ENCODE measurements around the gene FBXO22. TPM values are rescaled to one million over a fixed set of nuclear protein-coding genes. Genes with fewer than 3 reads are reported as not detected.

FBXO22 gene
- total and polyA plus RNA-seq, 12 donors = 3.8 to 23.4 (median 18.4) TPM

GRCh38 chr15:75943246-75943645 is 39.6 kb downstream of the FBXO22 start:
- intact Hi-C loops (cut with DNase I) = no loop called here
- ATAC-seq (no peak), DNase-seq (no peak)
- Histone ChIP-seq H3K9me3 (peaks cover 0 to 16% (median 0%) of the 10 kb centered on the region in 11 donors), H3K27ac (no peak overlapping the region), H3K27me3 (peaks cover 0 to 28% (median 4%) of the 10 kb centered on the region in 7 donors), H3K4me1 (no peaks in the 10 kb centered on the region), H3K36me3 (peaks cover 0 to 6% (median 0%) of the 10 kb centered on the region in 9 donors), H3K4me3 (no peak overlapping the region)
- WGBS, 2 donors = 74 to 77% methylated on average over 5 of the region's 5 CpGs
- TF ChIP-seq, protein P1, sequence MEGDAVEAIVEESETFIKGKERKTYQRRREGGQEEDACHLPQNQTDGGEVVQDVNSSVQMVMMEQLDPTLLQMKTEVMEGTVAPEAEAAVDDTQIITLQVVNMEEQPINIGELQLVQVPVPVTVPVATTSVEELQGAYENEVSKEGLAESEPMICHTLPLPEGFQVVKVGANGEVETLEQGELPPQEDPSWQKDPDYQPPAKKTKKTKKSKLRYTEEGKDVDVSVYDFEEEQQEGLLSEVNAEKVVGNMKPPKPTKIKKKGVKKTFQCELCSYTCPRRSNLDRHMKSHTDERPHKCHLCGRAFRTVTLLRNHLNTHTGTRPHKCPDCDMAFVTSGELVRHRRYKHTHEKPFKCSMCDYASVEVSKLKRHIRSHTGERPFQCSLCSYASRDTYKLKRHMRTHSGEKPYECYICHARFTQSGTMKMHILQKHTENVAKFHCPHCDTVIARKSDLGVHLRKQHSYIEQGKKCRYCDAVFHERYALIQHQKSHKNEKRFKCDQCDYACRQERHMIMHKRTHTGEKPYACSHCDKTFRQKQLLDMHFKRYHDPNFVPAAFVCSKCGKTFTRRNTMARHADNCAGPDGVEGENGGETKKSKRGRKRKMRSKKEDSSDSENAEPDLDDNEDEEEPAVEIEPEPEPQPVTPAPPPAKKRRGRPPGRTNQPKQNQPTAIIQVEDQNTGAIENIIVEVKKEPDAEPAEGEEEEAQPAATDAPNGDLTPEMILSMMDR (IDR thresholded peaks at IDR 0.05) = no peak

GRCh38 chr15:75943713-75944215 is 40.1 kb downstream of the FBXO22 start:
- ATAC-seq = no peak
- Histone ChIP-seq H3K36me3 (peaks cover 0 to under 1% (median 0%) of the 10 kb centered on the region in 9 donors), H3K4me3 (no peak overlapping the region), H3K27ac (no peak overlapping the region), H3K4me1 (no peaks in the 10 kb centered on the region), H3K27me3 (peaks cover 0 to 34% (median 7%) of the 10 kb centered on the region in 7 donors), H3K9me3 (peaks cover 0 to 16% (median 0%) of the 10 kb centered on the region in 11 donors)
- DNase-seq = no peak
- WGBS, 2 donors = 50 to 56% methylated on average over 1 of the region's 1 CpG
- intact Hi-C loops (cut with DNase I) = no loop called here
- TF ChIP-seq, protein P1 (IDR thresholded peaks at IDR 0.05) = no peak

DNA sequence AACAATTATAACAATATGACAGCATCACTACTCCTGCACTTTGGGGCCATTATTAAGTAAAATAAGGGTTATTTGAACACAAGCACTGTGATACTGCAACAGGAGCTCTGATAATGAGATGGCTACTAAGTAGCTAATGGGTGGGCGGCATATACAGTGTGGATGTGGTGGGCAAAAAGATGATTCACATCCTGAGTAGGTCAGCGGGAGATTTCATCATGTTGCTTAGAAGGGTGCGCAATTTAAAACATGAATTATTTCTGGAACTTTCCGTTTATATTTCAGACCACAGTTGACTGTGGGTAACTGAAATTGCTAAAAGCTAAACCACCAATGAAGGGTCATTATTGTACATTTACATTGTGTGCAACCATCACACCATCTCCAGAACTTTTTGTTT is 42.3 kb downstream of the FBXO22 start:
- no peaks in the 10 kb centered on the region for H3K36me3 ChIP-seq
- 73 to 79% methylated on average over 4 of the region's 4 CpGs for WGBS, 2 donors
- no peaks in the 10 kb centered on the region for H3K4me1 ChIP-seq
- DNase-seq (no peak), ATAC-seq (no peak)
- intact Hi-C loops (cut with DNase I) = no loop called here
- H3K27me3 ChIP-seq = peaks cover 0 to 42% (median 12%) of the 10 kb centered on the region in 7 donors
- TF ChIP-seq, protein P1 (IDR thresholded peaks at IDR 0.05) = no peak
- H3K27ac ChIP-seq = no peak overlapping the region
- H3K4me3 ChIP-seq = no peak overlapping the region
- peaks cover 0 to 6% (median 0%) of the 10 kb centered on the region in 11 donors for H3K9me3 ChIP-seq

DNA sequence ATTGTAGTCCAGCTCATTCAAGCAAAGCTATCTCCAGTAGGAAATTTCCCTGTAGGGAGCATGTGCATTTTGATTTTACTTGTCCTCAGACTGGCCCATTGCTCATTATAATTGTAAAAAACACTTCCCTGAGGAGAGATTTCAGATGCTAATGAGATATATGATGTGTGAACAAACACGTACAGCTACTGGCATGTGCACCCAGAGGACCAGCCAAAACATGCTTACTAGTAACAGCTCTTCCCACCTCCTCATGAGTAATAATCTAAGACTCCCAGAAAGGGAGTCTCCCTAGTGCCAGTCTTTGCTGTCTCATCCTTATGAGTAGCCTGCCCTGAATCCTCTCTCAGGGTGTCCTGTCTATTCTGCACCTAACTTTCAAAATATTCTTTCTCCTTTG is 43.4 kb downstream of the FBXO22 start:
- ATAC-seq (no peak), DNase-seq (no peak)
- 53 to 57% methylated on average over 1 of the region's 1 CpG for WGBS, 2 donors
- TF ChIP-seq, protein P1 (IDR thresholded peaks at IDR 0.05) = no peak
- H3K4me3 ChIP-seq = no peak overlapping the region
- intact Hi-C loops (cut with DNase I) = no loop called here
- no peaks in the 10 kb centered on the region for H3K4me1 ChIP-seq
- no peaks in the 10 kb centered on the region for H3K36me3 ChIP-seq
- H3K27ac ChIP-seq = no peak overlapping the region
- peaks cover 0 to 53% (median 12%) of the 10 kb centered on the region in 7 donors for H3K27me3 ChIP-seq
- no peaks in the 10 kb centered on the region for H3K9me3 ChIP-seq
